ENCODE measurements around the gene ABCC3. TPM values are rescaled to one million over a fixed set of nuclear protein-coding genes. Genes with fewer than 3 reads are reported as not detected.

ABCC3 gene
- total and polyA plus RNA-seq, 4 donors = 9.9 to 145 (median 40.3) TPM

DNA sequence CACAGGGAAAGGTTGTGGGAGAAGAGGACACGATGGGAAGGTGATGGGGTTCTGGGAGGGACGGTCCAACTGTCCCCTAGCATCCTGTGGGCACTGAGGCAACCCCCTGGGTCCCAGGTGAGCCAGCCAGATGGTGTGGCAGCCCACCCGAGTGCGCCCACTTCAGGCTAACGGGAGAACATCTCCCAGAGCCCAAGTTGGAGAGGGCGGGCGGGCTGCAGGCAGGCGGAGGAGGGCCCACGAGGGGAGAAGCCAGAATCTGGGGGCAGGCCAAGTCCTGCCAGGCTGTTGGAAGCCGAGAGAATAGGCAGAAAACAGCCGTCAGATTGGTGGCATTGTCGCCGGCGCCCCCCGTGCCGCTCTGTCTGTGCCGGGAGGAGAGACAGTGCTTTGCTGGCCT, 13.8 kb upstream of the ABCC3 start:
- Histone ChIP-seq H3K9me3 (ENCODE audit: control insufficient read depth, low read length) (no peaks in the 10 kb centered on the region), H3K27me3 (ENCODE audit: control insufficient read depth in 1 of 2, insufficient read depth in 2 of 2, low read length in 1 of 2) (no peaks in the 10 kb centered on the region), H3K36me3 (ENCODE audit: control insufficient read depth in 1 of 2, insufficient read depth in 2 of 2, low read length in 1 of 2) (no peaks in the 10 kb centered on the region), H3K4me1 (ENCODE audit: control insufficient read depth in 1 of 2, insufficient read depth in 2 of 2, low read length in 2 of 2) (no peaks in the 10 kb centered on the region), H3K4me3 (ENCODE audit: low read length in 2 of 2) (no peak overlapping the region), H3K27ac (ENCODE audit: low read depth in 1 of 2, low read length in 2 of 2) (no peak overlapping the region)
- no peak for ATAC-seq (ENCODE audit: low FRiP score)
- no peak for DNase-seq
- intact Hi-C loops (cut with DNase I) = no loop called here
- WGBS, 2 donors = 83 to 84% methylated on average over 17 of the region's 17 CpGs

DNA sequence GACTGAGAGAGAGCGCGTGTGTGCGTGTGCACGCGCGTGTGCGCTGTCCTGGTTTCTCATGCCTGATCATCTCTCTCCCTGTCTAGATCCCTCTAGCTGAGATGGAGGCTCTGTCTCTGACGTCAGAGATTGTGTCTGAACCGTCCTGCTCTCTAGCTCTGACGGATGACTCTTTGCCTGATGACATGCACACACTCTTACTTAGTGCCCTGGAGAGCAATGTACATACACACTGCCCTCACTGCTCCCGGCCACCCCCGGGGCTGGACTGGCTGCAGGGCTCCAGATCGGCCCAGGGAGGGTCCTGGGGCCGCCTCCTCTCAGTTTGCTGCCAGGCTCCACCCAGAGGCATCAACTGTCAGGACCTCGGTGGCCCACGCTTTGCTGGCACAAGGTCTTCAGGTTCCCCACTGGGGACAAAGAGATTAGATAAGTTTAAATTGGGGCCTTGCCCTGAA, 13.1 kb upstream of the ABCC3 start:
- DNase-seq (no peak), ATAC-seq (ENCODE audit: low FRiP score) (no peak)
- no peak overlapping the region for H3K4me3 ChIP-seq (ENCODE audit: low read length in 2 of 2)
- H3K9me3 ChIP-seq (ENCODE audit: control insufficient read depth, low read length) = no peaks in the 10 kb centered on the region
- H3K27ac ChIP-seq (ENCODE audit: low read depth in 1 of 2, low read length in 2 of 2) = no peak overlapping the region
- no peaks in the 10 kb centered on the region for H3K27me3 ChIP-seq (ENCODE audit: control insufficient read depth in 1 of 2, insufficient read depth in 2 of 2, low read length in 1 of 2)
- H3K4me1 ChIP-seq (ENCODE audit: control insufficient read depth in 1 of 2, insufficient read depth in 2 of 2, low read length in 2 of 2) = no peaks in the 10 kb centered on the region
- WGBS, 2 donors = 76% methylated on average over 16 of the region's 16 CpGs
- intact Hi-C loops (cut with DNase I) = no loop called here
- no peaks in the 10 kb centered on the region for H3K36me3 ChIP-seq (ENCODE audit: control insufficient read depth in 1 of 2, insufficient read depth in 2 of 2, low read length in 1 of 2)

DNA sequence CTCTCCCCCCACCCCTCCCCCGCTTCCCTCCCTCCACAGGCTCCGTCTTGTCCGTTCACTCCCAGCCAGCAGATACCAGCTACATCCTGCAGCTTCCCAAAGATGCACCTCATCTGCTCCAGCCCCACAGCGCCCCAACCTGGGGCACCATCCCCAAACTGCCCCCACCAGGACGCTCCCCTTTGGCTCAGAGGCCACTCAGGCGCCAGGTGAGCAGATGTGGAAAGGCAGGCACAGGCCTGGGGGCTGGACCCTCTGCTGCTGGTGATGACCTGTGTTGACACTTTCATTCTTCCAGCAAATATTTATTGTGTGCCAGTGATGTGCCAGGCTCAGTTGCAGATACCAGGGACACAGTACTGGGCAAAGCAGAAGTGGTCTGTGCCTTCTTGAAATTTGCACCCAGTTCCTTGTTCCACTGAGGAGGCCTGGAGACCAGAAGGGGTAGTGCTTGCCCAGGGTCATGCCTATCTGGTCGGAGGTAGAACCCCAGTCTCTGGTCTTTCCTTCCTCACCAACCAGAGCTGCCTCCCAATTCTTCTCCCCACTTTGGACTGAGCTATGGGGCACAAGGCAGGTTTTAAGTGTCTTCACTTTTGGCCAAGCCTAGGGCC, 10.3 kb upstream of the ABCC3 start:
- H3K9me3 ChIP-seq (ENCODE audit: control insufficient read depth, low read length) = no peaks in the 10 kb centered on the region
- intact Hi-C loops (cut with DNase I) = no loop called here
- 90 to 91% methylated on average over 7 of the region's 7 CpGs for WGBS, 2 donors
- no peaks in the 10 kb centered on the region for H3K4me1 ChIP-seq (ENCODE audit: control insufficient read depth in 1 of 2, insufficient read depth in 2 of 2, low read length in 2 of 2)
- no peaks in the 10 kb centered on the region for H3K27me3 ChIP-seq (ENCODE audit: control insufficient read depth in 1 of 2, insufficient read depth in 2 of 2, low read length in 1 of 2)
- H3K27ac ChIP-seq (ENCODE audit: low read depth in 1 of 2, low read length in 2 of 2) = no peak overlapping the region
- H3K36me3 ChIP-seq (ENCODE audit: control insufficient read depth in 1 of 2, insufficient read depth in 2 of 2, low read length in 1 of 2) = no peaks in the 10 kb centered on the region
- ATAC-seq (ENCODE audit: low FRiP score) = no peak
- no peak overlapping the region for H3K4me3 ChIP-seq (ENCODE audit: low read length in 2 of 2)
- no peak for DNase-seq

DNA sequence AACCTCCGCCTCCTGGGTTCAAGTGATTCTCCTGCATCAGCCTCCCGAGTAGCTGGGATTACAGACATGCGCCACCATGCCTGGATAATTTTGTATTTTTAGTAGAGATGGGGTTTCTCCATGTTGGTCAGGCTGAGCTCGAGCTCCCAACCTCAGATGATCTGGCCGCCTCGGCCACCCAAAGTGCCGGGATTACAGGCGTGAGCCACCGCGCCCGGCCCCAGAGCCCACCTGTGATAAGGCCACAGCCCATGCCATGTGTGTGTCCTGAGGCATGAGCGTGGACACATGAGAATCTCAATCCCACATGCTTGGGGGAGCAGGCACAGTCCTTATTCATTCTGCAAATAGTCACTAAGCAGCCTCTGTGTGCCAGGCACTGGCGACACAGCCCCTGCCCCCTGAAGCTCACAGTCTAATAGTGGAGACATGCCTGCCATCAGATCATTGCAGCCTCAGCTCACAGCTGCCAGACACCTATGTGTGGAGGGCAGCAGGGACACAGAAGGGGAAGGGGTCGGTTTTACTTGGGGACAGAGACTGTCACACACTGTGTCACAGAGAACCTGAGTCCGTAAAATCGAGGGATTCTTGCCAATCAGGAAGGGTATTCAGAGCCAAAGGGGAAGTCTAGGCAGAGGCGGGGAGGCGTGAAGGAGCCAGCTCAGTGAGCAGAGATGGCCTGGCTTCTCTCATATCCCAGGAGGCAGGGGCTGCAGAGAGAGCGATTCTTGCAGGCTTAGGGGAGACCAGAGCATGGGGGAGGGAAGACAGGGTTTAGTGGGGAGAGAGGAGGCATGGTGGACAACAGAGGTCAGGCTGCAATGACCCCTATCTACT, 9.4 kb upstream of the ABCC3 start:
- intact Hi-C loops (cut with DNase I) = loop anchor here in 1 of 2 donors (5.0 kb wide), 1 partner anchor 143 kb away; no protein-coding TSS in a partner anchor

DNA sequence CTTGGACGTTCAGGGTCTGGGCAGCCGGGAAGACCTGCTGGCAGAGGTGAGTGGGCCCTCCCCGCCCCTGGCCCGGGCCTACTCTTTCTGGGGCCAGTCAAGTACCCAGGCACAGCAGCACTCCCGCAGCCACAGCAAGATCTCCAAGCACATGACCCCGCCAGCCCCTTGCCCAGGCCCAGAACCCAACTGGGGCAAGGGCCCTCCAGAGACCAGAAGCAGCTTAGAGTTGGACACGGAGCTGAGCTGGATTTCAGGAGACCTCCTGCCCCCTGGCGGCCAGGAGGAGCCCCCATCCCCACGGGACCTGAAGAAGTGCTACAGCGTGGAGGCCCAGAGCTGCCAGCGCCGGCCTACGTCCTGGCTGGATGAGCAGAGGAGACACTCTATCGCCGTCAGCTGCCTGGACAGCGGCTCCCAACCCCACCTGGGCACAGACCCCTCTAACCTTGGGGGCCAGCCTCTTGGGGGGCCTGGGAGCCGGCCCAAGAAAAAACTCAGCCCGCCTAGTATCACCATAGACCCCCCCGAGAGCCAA, 8.6 kb upstream of the ABCC3 start:
- no peak overlapping the region for H3K4me3 ChIP-seq (ENCODE audit: low read length in 2 of 2)
- no peaks in the 10 kb centered on the region for H3K36me3 ChIP-seq (ENCODE audit: control insufficient read depth in 1 of 2, insufficient read depth in 2 of 2, low read length in 1 of 2)
- 21 to 33% methylated on average over 17 to 19 of the region's 19 CpGs for WGBS, 2 donors
- intact Hi-C loops (cut with DNase I) = loop anchor here (1.0 to 5.0 kb wide), 3 partner anchors 75 to 144 kb away; partner anchors contain the start of gene SPATA20 (in 1 of the 2)
- H3K9me3 ChIP-seq (ENCODE audit: control insufficient read depth, low read length) = no peaks in the 10 kb centered on the region
- no peaks in the 10 kb centered on the region for H3K27me3 ChIP-seq (ENCODE audit: control insufficient read depth in 1 of 2, insufficient read depth in 2 of 2, low read length in 1 of 2)
- peak; percentile 73 for ATAC-seq (ENCODE audit: low FRiP score)
- no peaks in the 10 kb centered on the region for H3K4me1 ChIP-seq (ENCODE audit: control insufficient read depth in 1 of 2, insufficient read depth in 2 of 2, low read length in 2 of 2)
- peak; percentile 85 to 93 for DNase-seq
- H3K27ac ChIP-seq (ENCODE audit: low read depth in 1 of 2, low read length in 2 of 2) = no peak overlapping the region

More for the DNA sequence above, 9.4 kb upstream of the ABCC3 start:
- Histone ChIP-seq H3K4me1 (ENCODE audit: control insufficient read depth in 1 of 2, insufficient read depth in 2 of 2, low read length in 2 of 2) (no peaks in the 10 kb centered on the region), H3K27me3 (ENCODE audit: control insufficient read depth in 1 of 2, insufficient read depth in 2 of 2, low read length in 1 of 2) (no peaks in the 10 kb centered on the region), H3K36me3 (ENCODE audit: control insufficient read depth in 1 of 2, insufficient read depth in 2 of 2, low read length in 1 of 2) (no peaks in the 10 kb centered on the region), H3K27ac (ENCODE audit: low read depth in 1 of 2, low read length in 2 of 2) (no peak overlapping the region), H3K9me3 (ENCODE audit: control insufficient read depth, low read length) (no peaks in the 10 kb centered on the region), H3K4me3 (ENCODE audit: low read length in 2 of 2) (no peak overlapping the region)
- DNase-seq (no peak), ATAC-seq (ENCODE audit: low FRiP score) (no peak)
- 81 to 86% methylated on average over 19 of the region's 19 CpGs for WGBS, 2 donors

DNA sequence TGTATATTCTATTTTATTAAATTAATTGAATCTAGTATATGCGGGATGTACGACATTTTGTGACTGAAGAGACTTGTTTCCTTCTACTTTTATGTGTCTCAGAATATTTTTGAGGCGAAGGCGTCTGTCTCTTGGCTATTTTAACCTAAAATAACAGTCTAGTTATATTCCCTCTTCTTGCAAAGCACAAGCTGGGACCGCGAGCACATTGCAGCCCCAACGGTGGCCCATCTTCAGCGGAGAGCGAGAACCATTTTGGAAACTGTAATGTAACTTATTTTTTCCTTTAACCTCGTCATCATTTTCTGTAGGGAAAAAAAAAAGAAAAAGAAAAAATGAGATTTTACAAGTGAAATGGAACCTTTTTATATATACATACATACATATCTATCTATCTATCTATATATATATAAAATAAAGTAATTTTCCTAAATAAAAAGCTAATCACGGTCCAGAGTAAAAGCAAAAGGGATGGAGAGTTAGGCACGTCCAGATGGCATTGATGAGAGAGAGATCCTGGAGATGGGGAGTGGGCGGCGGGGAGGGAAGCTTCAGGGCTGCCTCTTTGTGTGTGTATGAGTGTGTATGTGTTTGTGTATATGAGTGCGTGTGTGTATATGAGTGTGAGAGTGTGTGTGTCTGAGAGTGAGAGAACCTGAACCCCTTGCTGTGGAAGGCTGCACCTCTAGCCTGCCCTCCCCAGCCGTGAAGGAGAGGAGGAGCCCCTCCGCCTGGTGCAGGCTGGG, 7.5 kb upstream of the ABCC3 start:
- intact Hi-C loops (cut with DNase I) = loop anchor here in 1 of 2 donors (2.0 to 5.0 kb wide), 2 partner anchors 76 to 145 kb away; no protein-coding TSS in a partner anchor
- Histone ChIP-seq H3K27me3 (ENCODE audit: control insufficient read depth in 1 of 2, insufficient read depth in 2 of 2, low read length in 1 of 2) (no peaks in the 10 kb centered on the region), H3K4me3 (ENCODE audit: low read length in 2 of 2) (no peak overlapping the region), H3K4me1 (ENCODE audit: control insufficient read depth in 1 of 2, insufficient read depth in 2 of 2, low read length in 2 of 2) (no peaks in the 10 kb centered on the region), H3K27ac (ENCODE audit: low read depth in 1 of 2, low read length in 2 of 2) (no peak overlapping the region), H3K36me3 (ENCODE audit: control insufficient read depth in 1 of 2, insufficient read depth in 2 of 2, low read length in 1 of 2) (no peaks in the 10 kb centered on the region), H3K9me3 (ENCODE audit: control insufficient read depth, low read length) (no peaks in the 10 kb centered on the region)
- ATAC-seq (ENCODE audit: low FRiP score) = no peak
- WGBS, 2 donors = 90% methylated on average over 17 of the region's 17 CpGs
- no peak for DNase-seq

DNA sequence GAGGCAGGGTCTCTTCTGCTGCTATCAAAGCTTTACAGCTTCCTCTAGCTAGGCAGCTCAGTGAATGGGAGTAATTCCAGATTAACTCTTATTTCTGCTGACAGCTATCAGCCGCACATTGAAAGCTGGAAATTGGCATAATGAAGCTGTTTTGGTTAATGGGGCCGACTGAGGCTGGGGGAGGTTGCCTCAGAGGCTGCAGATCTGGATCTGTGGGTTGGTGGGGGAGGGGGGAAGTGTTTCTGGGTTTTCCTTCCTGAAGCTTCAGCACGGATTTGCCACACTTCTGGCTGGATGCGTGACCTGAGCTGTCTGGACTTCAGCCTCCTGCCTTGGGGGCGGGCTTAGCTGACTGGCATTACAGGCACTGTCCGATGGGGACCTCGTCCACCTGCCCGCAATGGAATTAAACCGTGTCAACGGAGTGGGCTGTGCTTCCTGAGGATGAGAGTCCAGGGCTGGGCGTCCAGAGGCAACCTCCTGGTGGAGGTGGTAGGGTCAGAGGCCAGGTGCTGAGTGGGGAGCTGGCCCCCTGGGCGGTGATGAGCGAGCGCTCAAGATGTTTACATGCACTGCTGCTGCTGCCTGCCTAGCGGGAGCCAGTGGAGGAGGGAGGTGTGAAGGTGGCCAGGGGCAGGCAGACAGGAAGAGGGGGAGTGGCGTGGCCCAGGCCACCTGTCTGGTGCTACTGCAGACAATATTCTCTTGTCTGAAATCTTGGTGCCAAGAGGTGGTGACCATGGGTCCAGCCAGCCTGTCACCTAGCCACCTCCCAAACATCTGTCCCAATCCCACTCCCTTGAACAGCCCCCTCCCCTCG, 6.7 kb upstream of the ABCC3 start:
- no peaks in the 10 kb centered on the region for H3K27me3 ChIP-seq (ENCODE audit: control insufficient read depth in 1 of 2, insufficient read depth in 2 of 2, low read length in 1 of 2)
- 75 to 78% methylated on average over 16 to 17 of the region's 17 CpGs for WGBS, 2 donors
- H3K4me3 ChIP-seq (ENCODE audit: low read length in 2 of 2) = no peak overlapping the region
- DNase-seq (no peak), ATAC-seq (ENCODE audit: low FRiP score) (no peak)
- no peaks in the 10 kb centered on the region for H3K9me3 ChIP-seq (ENCODE audit: control insufficient read depth, low read length)
- no peak overlapping the region for H3K27ac ChIP-seq (ENCODE audit: low read depth in 1 of 2, low read length in 2 of 2)
- no peaks in the 10 kb centered on the region for H3K4me1 ChIP-seq (ENCODE audit: control insufficient read depth in 1 of 2, insufficient read depth in 2 of 2, low read length in 2 of 2)
- intact Hi-C loops (cut with DNase I) = loop anchor here (2.0 to 5.0 kb wide), 3 partner anchors 77 to 146 kb away; no protein-coding TSS in a partner anchor
- H3K36me3 ChIP-seq (ENCODE audit: control insufficient read depth in 1 of 2, insufficient read depth in 2 of 2, low read length in 1 of 2) = no peaks in the 10 kb centered on the region

DNA sequence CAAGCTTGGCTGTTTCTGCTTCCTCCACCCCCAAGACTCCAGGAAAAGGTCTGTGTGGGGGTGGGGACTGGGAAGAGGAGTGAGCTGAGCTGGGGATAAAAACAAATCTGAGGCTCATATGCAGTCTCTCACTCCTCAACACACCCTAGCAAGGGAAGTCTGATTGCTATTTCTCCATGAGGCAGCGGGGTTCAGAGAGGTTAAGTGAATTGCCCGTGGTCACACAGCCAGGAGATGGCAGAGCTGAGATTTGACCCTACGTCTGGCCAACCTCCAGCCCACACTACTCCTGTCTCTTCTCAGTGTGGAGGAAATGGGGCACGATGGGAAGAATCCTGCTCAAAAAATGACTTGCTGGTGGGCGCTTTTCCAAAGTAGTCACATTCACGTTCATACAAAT, 4.8 kb upstream of the ABCC3 start:
- no peaks in the 10 kb centered on the region for H3K9me3 ChIP-seq (ENCODE audit: control insufficient read depth, low read length)
- intact Hi-C loops (cut with DNase I) = loop anchor here (2.0 to 5.0 kb wide), 6 partner anchors 37 to 148 kb away; no protein-coding TSS in a partner anchor
- no peaks in the 10 kb centered on the region for H3K4me1 ChIP-seq (ENCODE audit: control insufficient read depth in 1 of 2, insufficient read depth in 2 of 2, low read length in 2 of 2)
- no peaks in the 10 kb centered on the region for H3K36me3 ChIP-seq (ENCODE audit: control insufficient read depth in 1 of 2, insufficient read depth in 2 of 2, low read length in 1 of 2)
- 75% methylated on average over 6 of the region's 6 CpGs for WGBS, 2 donors
- ATAC-seq (ENCODE audit: low FRiP score) = no peak
- H3K4me3 ChIP-seq (ENCODE audit: low read length in 2 of 2) = no peak overlapping the region
- H3K27ac ChIP-seq (ENCODE audit: low read depth in 1 of 2, low read length in 2 of 2) = no peak overlapping the region
- H3K27me3 ChIP-seq (ENCODE audit: control insufficient read depth in 1 of 2, insufficient read depth in 2 of 2, low read length in 1 of 2) = no peaks in the 10 kb centered on the region
- peak in 1 of 2 donors; percentile 14 for DNase-seq

Measured in aorta (tissue), 5 donors.